ENCODE results near the gene RDM1.

RDM1 gene

DNA sequence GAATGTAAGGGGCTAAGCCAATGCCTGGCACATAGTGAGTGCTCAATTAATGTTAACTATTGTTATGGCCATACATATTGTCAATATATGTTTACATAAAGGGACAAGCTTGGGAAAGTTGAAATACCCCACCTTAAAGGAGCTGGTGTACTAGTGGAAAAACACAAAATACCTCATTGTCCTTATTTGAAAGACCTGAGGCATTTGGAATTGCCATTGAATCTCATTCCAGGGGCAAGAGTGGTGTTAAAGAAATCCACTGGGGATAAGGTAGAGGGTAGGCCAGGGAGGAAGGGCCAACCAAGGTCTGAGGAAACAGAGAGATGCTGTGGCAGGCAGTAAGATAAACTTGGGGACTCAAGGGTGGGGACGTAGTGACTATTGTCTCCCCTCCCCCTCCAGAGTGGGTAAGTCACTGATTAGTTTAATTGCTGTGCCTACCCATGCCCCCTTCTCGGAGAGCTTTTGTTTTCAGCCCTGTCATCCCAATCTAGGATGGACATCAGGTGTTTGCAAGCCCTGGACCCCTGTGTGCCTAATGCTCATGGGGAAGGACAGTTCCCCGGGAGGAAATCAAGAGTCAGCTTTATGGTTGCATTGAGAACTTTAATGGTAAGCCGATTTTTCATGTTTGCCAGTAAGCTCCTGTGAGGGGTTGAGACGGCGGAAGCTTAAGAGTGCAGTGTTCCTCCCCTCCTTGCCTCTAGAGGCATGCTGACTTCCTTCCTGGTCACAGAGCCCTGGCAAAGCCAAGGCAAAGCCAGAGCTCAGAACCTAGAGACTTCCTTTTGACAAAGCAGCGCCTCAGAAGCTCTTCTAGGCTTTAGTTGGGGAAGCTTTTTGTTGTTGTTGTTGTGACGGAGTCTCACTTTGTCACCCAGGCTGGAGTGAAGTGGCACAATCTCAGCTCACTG, 59.4 kb downstream of the RDM1 start:
- TF ChIP-seq, protein P1, sequence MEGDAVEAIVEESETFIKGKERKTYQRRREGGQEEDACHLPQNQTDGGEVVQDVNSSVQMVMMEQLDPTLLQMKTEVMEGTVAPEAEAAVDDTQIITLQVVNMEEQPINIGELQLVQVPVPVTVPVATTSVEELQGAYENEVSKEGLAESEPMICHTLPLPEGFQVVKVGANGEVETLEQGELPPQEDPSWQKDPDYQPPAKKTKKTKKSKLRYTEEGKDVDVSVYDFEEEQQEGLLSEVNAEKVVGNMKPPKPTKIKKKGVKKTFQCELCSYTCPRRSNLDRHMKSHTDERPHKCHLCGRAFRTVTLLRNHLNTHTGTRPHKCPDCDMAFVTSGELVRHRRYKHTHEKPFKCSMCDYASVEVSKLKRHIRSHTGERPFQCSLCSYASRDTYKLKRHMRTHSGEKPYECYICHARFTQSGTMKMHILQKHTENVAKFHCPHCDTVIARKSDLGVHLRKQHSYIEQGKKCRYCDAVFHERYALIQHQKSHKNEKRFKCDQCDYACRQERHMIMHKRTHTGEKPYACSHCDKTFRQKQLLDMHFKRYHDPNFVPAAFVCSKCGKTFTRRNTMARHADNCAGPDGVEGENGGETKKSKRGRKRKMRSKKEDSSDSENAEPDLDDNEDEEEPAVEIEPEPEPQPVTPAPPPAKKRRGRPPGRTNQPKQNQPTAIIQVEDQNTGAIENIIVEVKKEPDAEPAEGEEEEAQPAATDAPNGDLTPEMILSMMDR (IDR thresholded peaks at IDR 0.05; ENCODE audit: borderline replicate concordance, insufficient read depth, low read depth, low read length) = no peak

DNA sequence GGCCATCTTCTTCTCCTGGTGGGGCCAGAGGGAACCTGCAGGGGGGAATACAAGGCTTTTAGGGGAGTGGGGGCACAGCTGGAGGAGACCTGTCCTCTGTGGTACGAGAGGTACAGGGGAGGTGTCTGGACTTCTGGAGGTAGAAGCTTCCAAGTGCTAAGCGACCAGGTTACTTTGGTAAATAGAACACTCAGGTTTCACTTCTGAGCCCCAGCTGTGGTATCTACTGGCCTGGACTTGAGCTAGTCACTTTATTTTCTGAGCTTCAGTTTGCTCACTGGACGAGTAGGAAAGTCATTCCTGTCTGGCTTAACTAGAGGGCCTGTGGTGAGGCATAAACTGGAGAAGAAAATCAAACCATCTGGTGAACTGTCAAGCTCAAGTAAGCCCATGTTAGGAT, 61.8 kb downstream of the RDM1 start, which contains the start of gene HEATR9:
HEATR9 (minus strand) TSS at position 155 of the 400 bp plus-strand sequence; CDS start at position 6, 149 bp downstream.
- H3K4me3 ChIP-seq (ENCODE audit: low read depth, low read length) = no peak within 1 kb of the TSS
- TF ChIP-seq, protein P1 (IDR thresholded peaks at IDR 0.05; ENCODE audit: borderline replicate concordance, insufficient read depth, low read depth, low read length) = no peak

More for the DNA sequence above, 59.4 kb downstream of the RDM1 start:
- no peak overlapping the region for H3K4me3 ChIP-seq (ENCODE audit: low read depth, low read length)

Measured in GM12875 (cell line).